Activated B cell treated with CpG ODN at 0.5 μM for 24 hours (primary cell): ENCODE data around the gene CUX1. TPM values are rescaled to one million over a fixed set of nuclear protein-coding genes. Genes with fewer than 3 reads are reported as not detected.

Experiments used
- ATAC-seq: fragments of 200-7000 bp; cut with Tn5 transposase; one replicate; pipeline ENCODE4 v1.10.0; 2021; ENCODE audit warnings: low read depth, mild to moderate bottlenecking, moderate library complexity
- CTCF ChIA-PET: fragments of 350-600 bp; sonication (Branson Sonifier 250); formaldehyde crosslinking; loops from one replicate; lab custom pipeline; 2021; ENCODE audit warnings: antibody characterized with exemption; lab: Charles Lee
- POLR2A ChIA-PET: fragments of 350-600 bp; sonication (Branson Sonifier 250); formaldehyde crosslinking; loops from one replicate; lab custom pipeline; 2021; ENCODE audit warnings: antibody characterized with exemption; lab: Charles Lee
- DNase-seq: peaks from one replicate; pipeline ENCODE4 v3.0.0; 2022
- H3K27ac Mint-ChIP-seq: one replicate; pipeline ENCODE4 v1.8.0; 2020; ENCODE audit warnings: mixed read lengths
- H3K27me3 Mint-ChIP-seq: one replicate; pipeline ENCODE4 v1.8.0; 2021; ENCODE audit warnings: mixed read lengths
- H3K36me3 Mint-ChIP-seq: one replicate; pipeline ENCODE4 v1.8.0; 2021; ENCODE audit warnings: low read depth, mixed read lengths
- H3K4me1 Mint-ChIP-seq: one replicate; pipeline ENCODE4 v1.8.0; 2021; ENCODE audit warnings: mixed read lengths
- H3K4me3 Mint-ChIP-seq: one replicate; pipeline ENCODE4 v1.8.0; 2020; ENCODE audit warnings: mild to moderate bottlenecking, mixed read lengths
- H3K9me3 Mint-ChIP-seq: one replicate; pipeline ENCODE4 v1.8.0; 2020; ENCODE audit warnings: mixed read lengths
- CTCF ChIP-seq: fragments of 200-600 bp; IDR thresholded peaks from one replicate; pipeline ENCODE4 v1.8.0; 2022; ENCODE audit warnings: antibody characterized with exemption, mild to moderate bottlenecking
- intact Hi-C: fragments of 100-400 bp; cut with micrococcal nuclease; formaldehyde crosslinking; loops from one replicate; pipeline ENCODE4 v1.15.1; 2024
- total RNA-seq: library from RNA; stranded (reverse); gene quantifications from 2 replicates; pipeline ENCODE4 v1.2.3, GENCODE V29; 2022

The CUX1 gene
- total RNA-seq, 1 donor from 2014 or later = 61.7 TPM

- H3K27ac Mint-ChIP-seq = no peak overlapping the region
- ChIA-PET CTCF (no interaction called here), POLR2A (no interaction called here)
- no peaks in the 10 kb centered on the region for H3K4me1 Mint-ChIP-seq
- no peak for TF ChIP-seq CTCF
- no peak overlapping the region for H3K4me3 Mint-ChIP-seq
- no peaks in the 10 kb centered on the region for H3K27me3 Mint-ChIP-seq
- no peak for ATAC-seq
- DNase-seq = no peak
- peaks cover 57% of the 10 kb centered on the region for H3K36me3 Mint-ChIP-seq
- no peaks in the 10 kb centered on the region for H3K9me3 Mint-ChIP-seq
- intact Hi-C loops = no loop called here
Observed at GRCh38 chr7:102104245-102104644, 286.8 kb downstream of the CUX1 start.

GRCh38 chr7:102106625-102107024 is 289.2 kb downstream of the CUX1 start:
- intact Hi-C loops = no loop called here
- POLR2A ChIA-PET = no interaction called here
- H3K9me3 Mint-ChIP-seq = no peaks in the 10 kb centered on the region
- no peaks in the 10 kb centered on the region for H3K27me3 Mint-ChIP-seq
- H3K27ac Mint-ChIP-seq = no peak overlapping the region
- H3K4me1 Mint-ChIP-seq = no peaks in the 10 kb centered on the region
- ATAC-seq (no peak), DNase-seq (no peak)
- CTCF ChIA-PET = no interaction called here
- no peak for TF ChIP-seq CTCF
- no peak overlapping the region for H3K4me3 Mint-ChIP-seq
- peaks cover 46% of the 10 kb centered on the region for H3K36me3 Mint-ChIP-seq

GRCh38 chr7:102107474-102108104 is 290.2 kb downstream of the CUX1 start:
- DNase-seq (no peak), ATAC-seq (no peak)
- H3K36me3 Mint-ChIP-seq = peaks cover 49% of the 10 kb centered on the region
- H3K4me1 Mint-ChIP-seq = no peaks in the 10 kb centered on the region
- intact Hi-C loops = no loop called here
- POLR2A ChIA-PET = no interaction called here
- H3K4me3 Mint-ChIP-seq = no peak overlapping the region
- no peak for TF ChIP-seq CTCF
- no peaks in the 10 kb centered on the region for H3K9me3 Mint-ChIP-seq
- no peaks in the 10 kb centered on the region for H3K27me3 Mint-ChIP-seq
- CTCF ChIA-PET = no interaction called here
- H3K27ac Mint-ChIP-seq = no peak overlapping the region

- CTCF ChIA-PET = no interaction called here
- POLR2A ChIA-PET = no interaction called here
- intact Hi-C loops = no loop called here
Observed at GRCh38 chr7:102111061-102112041, 293.9 kb downstream of the CUX1 start.

More at GRCh38 chr7:102111061-102112041, 293.9 kb downstream of the CUX1 start:
- H3K36me3 Mint-ChIP-seq = peaks cover 52% of the 10 kb centered on the region
- no peaks in the 10 kb centered on the region for H3K9me3 Mint-ChIP-seq
- ATAC-seq = no peak
- no peak overlapping the region for H3K27ac Mint-ChIP-seq
- H3K27me3 Mint-ChIP-seq = no peaks in the 10 kb centered on the region
- no peaks in the 10 kb centered on the region for H3K4me1 Mint-ChIP-seq
- no peak overlapping the region for H3K4me3 Mint-ChIP-seq
- no peak for DNase-seq
- TF ChIP-seq CTCF = no peak
